ENCODE results near the gene CCDC92. TPM values are rescaled to one million over a fixed set of nuclear protein-coding genes. Genes with fewer than 3 reads are reported as not detected.
"Not testable (repeated sequence)": the region's sequence is repeated elsewhere in the genome, so short reads cannot be mapped to it uniquely, and the experiment has no call there.

Gene CCDC92
- total RNA-seq, 1 donor from 2014 or later, result 9.9 TPM

GRCh38 chr12:123934016-123934620, 38.5 kb downstream of the CCDC92 start:
- ATAC-seq, result no peak

DNA sequence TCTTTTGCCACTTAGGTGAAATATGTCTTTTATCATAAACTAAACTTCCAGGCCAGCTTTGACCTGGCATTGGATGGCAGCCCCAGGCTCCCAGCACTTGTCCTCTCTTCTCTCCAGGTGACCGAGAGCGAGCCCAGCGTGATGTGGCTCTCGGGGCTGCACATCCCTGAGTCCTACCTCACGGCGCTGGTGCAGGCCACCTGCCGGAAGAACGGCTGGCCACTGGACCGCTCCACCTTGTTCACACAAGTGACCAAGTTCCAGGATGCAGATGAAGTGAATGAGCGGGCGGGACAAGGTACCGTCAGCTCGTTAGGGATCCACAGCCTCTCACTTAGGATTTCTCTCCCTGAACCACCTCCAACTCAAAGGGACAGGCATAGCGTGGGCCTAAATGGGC, 39.4 kb downstream of the CCDC92 start:
- no peak for ATAC-seq

GRCh38 chr12:123931686-123932321, 40.8 kb downstream of the CCDC92 start:
- no peak for ATAC-seq

DNA sequence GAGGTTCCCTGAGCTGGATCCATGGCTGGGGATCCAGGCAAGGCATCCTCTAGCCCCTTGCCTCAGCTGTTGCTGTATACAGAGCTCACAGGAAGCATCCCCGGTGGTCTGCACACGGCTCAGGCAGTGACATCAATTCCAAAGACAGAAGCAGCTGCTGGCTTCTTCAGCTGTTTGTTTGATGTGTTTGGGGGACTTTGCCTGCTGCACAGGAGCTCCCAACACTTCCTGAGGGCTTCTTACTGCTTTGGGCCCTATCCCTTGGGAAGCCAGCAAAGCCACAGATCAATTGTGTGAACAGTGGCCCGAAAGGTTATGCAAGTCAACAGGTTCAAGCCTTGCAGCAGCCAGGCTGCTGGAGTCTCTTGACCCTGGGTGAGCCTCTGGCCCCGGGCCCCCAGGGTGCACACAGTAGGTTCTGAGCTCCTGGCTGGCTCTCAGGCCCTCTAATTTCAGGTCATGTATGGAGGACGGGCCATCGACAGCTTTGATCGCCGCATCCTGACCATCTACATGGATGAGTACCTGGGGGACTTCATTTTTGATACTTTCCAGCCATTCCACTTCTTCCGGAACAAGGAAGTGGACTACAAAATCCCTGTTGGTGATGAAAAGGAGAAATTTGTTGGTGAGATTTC, 42.6 kb downstream of the CCDC92 start:
- no peak for ATAC-seq

- ATAC-seq, result no peak
Measured at GRCh38 chr12:123928897-123929296, 43.7 kb downstream of the CCDC92 start.

DNA sequence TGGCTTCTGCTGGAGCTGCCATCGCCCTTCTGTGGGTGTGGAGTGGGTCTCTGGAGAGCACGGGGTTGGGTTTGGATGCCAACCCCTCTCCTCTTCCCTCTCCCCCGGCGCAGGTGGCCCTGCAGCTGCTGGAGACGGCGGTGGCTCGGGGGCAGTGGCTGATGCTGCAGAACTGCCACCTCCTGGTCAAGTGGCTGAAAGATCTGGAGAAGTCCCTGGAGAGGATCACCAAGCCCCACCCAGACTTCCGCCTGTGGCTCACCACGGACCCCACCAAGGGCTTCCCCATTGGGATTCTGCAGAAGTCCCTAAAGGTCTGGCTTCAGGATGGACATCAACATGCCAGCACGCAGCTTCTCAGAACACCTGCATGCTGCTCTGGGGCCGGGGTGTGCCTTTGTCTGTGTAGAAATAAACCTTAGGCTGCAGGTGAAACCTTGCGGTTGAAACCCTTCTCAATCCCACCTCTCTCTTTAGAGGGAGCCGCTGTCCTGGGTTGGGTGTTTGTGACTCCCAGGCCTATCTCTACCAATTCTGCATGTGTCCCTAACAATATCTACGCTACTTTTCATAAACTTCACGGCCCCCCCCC, 44.3 kb downstream of the CCDC92 start:
- no peak for ATAC-seq

DNA sequence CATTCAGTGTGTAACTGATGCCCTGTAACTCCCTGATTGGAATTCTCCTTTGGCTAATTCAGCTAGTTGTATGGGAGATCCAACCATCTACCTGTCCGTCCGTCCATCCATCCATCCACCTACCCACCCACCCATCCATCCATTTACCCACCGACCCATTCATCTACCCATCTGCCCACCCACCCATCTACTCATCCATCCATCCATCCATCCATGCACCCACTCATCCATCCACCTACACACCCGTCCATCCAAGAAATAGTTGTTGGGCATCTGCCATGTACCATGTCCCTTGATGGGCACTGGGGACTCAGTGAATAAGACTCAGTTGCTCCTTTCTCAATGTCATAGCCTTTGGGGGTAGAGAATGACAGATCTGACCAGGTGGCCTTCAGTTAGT, 48.1 kb downstream of the CCDC92 start:
- no peak for ATAC-seq

DNA sequence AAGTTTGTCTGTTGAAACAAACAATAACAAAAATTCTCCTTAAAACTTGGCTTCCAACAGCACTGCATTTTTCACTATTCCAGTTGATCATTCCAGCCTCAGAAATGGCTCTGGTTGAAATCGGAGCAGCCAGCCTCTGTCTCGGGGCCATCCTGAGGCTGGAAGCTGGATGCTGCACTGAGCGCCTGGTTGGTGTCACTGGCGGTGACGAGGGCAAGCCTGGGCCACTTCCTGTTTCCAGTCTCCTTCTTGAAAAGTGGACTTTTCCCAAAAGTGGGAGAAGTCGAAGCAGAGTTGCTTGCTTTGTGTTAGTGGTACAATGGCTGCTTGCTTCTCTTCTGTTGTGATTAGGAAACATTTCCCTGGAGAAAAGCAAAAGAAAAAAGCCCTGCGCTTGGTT, 48.7 kb downstream of the CCDC92 start:
- ATAC-seq, result no peak

- no peak for ATAC-seq
Measured at GRCh38 chr12:123923038-123923437, 49.6 kb downstream of the CCDC92 start.

- no peak for ATAC-seq
Measured at GRCh38 chr12:123919980-123920360, 52.7 kb downstream of the CCDC92 start.

DNA sequence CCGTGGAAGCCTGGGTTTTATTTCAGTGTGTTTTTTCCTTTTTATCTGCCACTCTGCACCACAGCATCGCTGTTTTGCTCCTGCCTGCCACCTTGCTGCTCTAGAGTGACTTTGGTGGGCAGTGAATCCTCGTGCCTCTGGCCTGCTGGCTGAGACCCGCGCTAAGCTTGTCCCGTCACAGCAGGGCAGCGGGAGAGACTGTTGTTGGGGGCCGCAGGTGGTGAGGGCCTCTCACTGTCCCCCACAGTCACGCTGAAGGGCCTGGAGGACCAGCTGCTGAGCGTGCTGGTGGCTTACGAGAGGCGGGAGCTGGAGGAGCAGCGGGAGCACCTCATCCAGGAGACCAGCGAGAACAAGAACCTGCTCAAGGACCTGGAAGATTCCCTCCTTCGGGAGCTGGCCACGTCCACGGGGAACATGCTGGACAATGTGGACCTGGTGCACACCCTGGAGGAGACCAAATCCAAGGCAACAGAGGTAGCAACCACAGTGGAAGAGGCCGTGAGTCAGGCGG, 55.2 kb downstream of the CCDC92 start:
- no peak for ATAC-seq

DNA sequence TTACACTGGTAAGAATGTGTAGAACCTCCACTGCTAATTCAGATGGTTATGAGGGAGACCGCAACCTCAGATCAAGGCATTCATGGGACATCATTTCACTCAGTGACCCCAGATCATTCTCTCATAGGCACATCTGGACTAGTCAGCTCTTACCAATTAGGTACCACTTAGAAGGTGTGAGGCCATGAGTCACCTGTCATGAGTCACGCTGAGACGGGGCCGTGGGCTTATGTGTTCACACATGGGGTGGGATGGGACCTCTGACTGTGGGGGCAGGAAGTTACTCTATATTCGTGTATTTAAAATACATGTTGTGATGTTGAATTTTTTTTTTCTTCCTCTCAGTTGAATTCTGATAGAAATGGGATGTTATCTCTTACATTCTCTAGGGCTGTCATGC, 55.9 kb downstream of the CCDC92 start:
- no peak for ATAC-seq

DNA sequence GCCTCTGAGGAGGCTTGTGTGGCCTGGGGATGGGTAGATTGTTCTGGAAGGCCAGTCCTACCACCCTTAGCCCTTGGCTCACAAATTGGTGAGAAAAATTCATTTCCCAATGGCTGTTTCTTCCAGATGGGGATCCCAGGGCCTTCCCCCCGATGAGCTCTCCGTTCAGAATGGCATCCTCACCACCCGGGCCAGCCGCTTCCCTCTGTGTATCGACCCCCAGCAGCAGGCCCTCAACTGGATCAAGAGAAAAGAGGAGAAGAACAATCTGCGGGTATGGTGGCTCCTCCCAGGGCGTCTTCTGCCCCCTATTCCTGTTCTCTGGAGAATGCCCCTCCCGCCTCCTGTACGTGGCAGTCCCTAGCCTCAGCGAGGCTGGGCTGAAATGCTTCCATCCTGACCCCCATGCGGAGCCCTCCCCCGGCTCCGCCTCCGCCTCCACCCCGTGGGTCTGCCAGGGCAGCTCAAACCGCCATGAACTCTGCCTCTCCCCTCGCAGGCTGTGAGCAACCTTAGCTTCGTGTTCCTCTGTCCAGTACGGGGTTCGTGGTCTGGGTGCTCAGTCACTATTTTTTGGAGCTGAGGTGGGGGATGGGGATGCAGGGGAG, 57.8 kb downstream of the CCDC92 start:
- no peak for ATAC-seq

- no peak for ATAC-seq
Measured at GRCh38 chr12:123912415-123913380, 59.9 kb downstream of the CCDC92 start.

- ATAC-seq, result not testable (repeated sequence)
Measured at GRCh38 chr12:123911672-123912409, 60.8 kb downstream of the CCDC92 start.

DNA sequence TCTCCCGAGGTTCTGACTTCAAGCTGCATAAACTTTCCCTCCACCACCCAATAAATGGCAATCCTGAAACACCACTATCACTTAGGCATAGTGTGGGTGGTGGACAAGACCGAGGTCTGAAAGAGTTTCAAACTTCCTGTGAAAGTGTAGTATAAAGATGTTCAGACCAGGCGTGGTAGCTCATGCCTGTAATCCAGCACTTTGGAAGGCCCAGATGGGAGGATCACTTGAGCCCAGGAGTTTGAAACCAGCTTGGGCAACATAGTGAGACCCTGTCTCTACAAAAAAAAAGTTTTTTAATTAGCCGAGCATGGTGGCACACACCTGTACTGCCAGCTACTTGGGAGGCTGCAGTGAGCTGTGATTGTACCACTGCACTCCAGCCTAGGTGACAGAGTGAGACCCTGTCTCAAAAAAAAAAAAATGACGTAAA, 61.9 kb downstream of the CCDC92 start:
- no peak for ATAC-seq

GRCh38 chr12:123910057-123910456, 62.6 kb downstream of the CCDC92 start:
- ATAC-seq, result no peak

DNA sequence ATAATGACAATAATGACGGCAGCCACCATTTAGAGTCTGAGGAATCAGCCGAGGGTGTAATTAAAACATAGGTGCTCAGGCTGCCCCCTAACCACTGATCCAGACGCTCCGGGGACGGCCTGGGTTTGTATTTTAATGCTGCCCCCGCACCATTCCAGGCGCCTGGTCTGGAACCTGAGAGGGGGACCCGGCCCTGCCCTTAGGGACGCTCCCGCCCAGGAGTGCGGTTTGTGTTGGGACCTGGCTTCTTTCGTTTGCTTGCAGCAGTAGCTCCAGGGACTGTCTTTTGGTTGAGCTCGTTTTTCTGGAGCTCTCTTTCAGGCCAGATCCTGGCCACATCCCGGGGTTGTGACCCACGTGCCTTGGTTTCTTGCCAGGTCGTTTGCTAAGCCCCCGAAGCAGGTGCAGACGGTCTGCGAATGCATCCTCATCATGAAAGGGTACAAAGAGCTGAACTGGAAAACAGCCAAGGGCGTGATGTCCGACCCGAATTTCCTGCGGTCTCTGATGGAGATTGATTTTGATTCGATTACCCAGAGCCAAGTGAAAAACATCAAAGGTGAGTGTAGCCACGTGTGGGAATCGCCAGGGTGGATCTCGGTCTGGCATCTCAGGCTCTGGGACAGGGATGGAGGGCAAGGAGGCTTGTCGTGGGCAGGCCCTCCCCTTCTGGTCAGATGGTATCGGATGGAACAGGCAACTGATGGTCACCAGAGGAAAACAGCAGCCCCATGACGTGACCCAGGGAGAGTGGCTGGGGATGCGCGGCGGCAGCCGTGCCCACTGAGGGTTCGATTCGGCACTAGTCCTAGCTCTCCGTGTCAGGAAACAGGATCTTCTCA, 63.5 kb downstream of the CCDC92 start:
- ATAC-seq, result no peak

- peak; percentile 42 for ATAC-seq
Measured at GRCh38 chr12:123907726-123908476, 64.7 kb downstream of the CCDC92 start.
